PFSK-1 (cell line): Measurements from ENCODE around the gene PGLYRP2.

Source experiments
- FOXP2 ChIP-seq: optimal IDR thresholded peaks from 2 replicates; pipeline ENCODE3; 2011; ENCODE audit warnings: borderline replicate concordance, control low read depth, inconsistent platforms; ENCODE audit not compliant: insufficient read depth; ENCODE audit errors: extremely low read length, extremely low read depth
- POLR2AphosphoS5 ChIP-seq: IDR thresholded peaks from 2 replicates; pipeline ENCODE4 v1.6.1; 2012; ENCODE audit warnings: low read depth, mild to moderate bottlenecking, control low read depth, low read length, moderate library complexity
- REST ChIP-seq, 2 experiments: IDR thresholded peaks; 2 replicates each; pipeline versions ENCODE4 v1.6.1 to v1.8.0; 2011 to 2012; ENCODE audit warnings: low read depth in 2 of 2, low read length in 2 of 2, control low read depth in 1 of 2, inconsistent platforms in 1 of 2, mild to moderate bottlenecking in 1 of 2, moderate library complexity in 1 of 2; ENCODE audit not compliant: insufficient read depth in 1 of 2
- SIN3A ChIP-seq: IDR thresholded peaks from 2 replicates; pipeline ENCODE4 v1.6.1; 2012; ENCODE audit warnings: mild to moderate bottlenecking, low read length, moderate library complexity, borderline replicate concordance; ENCODE audit not compliant: insufficient read depth
- TAF1 ChIP-seq: IDR thresholded peaks from 2 replicates; pipeline ENCODE4 v1.6.1; 2012; ENCODE audit warnings: low read length, control low read depth, borderline replicate concordance; ENCODE audit not compliant: insufficient read depth

GRCh38 chr19:15453906-15454860 is 25.1 kb downstream of the PGLYRP2 start:
- no peak for TF ChIP-seq POLR2AphosphoS5
- TF ChIP-seq REST (IDR thresholded peaks at IDR 0.05; ENCODE audit: insufficient read depth in 1 of 2, low read depth in 2 of 2, low read length in 2 of 2) = no peak
- no peak for TF ChIP-seq SIN3A
- no peak for TF ChIP-seq TAF1
- TF ChIP-seq FOXP2 = no peak
